ENCODE data around the gene DQX1.

DNA sequence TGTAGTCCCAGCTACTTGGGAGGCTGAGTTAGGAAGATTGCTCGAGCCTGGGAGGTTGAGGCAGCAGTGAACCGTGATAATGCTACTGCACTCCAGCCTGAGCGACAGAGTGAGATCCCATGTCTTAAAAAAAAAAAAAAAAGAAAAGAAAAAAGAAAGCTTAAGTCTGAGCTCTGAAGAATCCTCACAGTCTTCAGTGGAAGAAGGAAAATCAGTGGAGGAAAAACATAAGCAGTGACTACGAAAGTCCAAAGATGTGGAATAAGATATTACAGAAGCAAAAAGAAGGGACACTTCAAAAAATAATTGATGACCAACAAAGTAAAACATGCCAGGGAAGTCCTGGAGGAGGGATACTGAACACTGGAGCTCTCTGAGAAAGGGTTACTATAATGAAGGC is 15.8 kb downstream of the DQX1 start:
- TF ChIP-seq, protein P1, sequence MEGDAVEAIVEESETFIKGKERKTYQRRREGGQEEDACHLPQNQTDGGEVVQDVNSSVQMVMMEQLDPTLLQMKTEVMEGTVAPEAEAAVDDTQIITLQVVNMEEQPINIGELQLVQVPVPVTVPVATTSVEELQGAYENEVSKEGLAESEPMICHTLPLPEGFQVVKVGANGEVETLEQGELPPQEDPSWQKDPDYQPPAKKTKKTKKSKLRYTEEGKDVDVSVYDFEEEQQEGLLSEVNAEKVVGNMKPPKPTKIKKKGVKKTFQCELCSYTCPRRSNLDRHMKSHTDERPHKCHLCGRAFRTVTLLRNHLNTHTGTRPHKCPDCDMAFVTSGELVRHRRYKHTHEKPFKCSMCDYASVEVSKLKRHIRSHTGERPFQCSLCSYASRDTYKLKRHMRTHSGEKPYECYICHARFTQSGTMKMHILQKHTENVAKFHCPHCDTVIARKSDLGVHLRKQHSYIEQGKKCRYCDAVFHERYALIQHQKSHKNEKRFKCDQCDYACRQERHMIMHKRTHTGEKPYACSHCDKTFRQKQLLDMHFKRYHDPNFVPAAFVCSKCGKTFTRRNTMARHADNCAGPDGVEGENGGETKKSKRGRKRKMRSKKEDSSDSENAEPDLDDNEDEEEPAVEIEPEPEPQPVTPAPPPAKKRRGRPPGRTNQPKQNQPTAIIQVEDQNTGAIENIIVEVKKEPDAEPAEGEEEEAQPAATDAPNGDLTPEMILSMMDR (IDR thresholded peaks at IDR 0.05): no peak
- TF ChIP-seq ZFX (IDR thresholded peaks at IDR 0.05; ENCODE audit: borderline replicate concordance): no peak

Measured in 22Rv1 (cell line).